ENCODE data around the gene TRIM21. TPM values are rescaled to one million over a fixed set of nuclear protein-coding genes. Genes with fewer than 3 reads are reported as not detected.
"Not testable (repeated sequence)": the region's sequence is repeated elsewhere in the genome, so short reads cannot be mapped to it uniquely, and the experiment has no call there.

The TRIM21 gene
- total RNA-seq, 1 donor from 2014 or later: 28.1 TPM

GRCh38 chr11:4368286-4368685 lies 25.2 kb downstream of the TRIM21 start, which contains the start of gene OR52B4:
OR52B4 (minus strand) TSS chr11:4368386; CDS start chr11:4368295, 91 bp downstream.
- no peaks in the 10 kb centered on the region for H3K27me3 Mint-ChIP-seq (ENCODE audit: unreplicated experiment)
- no peak for TF ChIP-seq CTCF (IDR thresholded peaks at IDR 0.05; ENCODE audit: unreplicated experiment)
- no peaks in the 10 kb centered on the region for H3K4me1 Mint-ChIP-seq (ENCODE audit: unreplicated experiment)
- no peaks in the 10 kb centered on the region for H3K36me3 Mint-ChIP-seq (ENCODE audit: low read depth, unreplicated experiment)
- no peaks in the 10 kb centered on the region for H3K9me3 Mint-ChIP-seq (ENCODE audit: unreplicated experiment)
- H3K4me3 Mint-ChIP-seq (ENCODE audit: unreplicated experiment): no peak within 1 kb of the TSS
- DNase-seq (ENCODE audit: low spot score): no peak
- H3K27ac Mint-ChIP-seq (ENCODE audit: unreplicated experiment): no peak within 1 kb of the TSS

- not testable (repeated sequence) for H3K4me1 Mint-ChIP-seq (ENCODE audit: unreplicated experiment); DNase-seq (ENCODE audit: low spot score); H3K36me3 Mint-ChIP-seq (ENCODE audit: low read depth, unreplicated experiment); H3K27ac Mint-ChIP-seq (ENCODE audit: unreplicated experiment); H3K4me3 Mint-ChIP-seq (ENCODE audit: unreplicated experiment); H3K27me3 Mint-ChIP-seq (ENCODE audit: unreplicated experiment); H3K9me3 Mint-ChIP-seq (ENCODE audit: unreplicated experiment)
These were observed 45.4 kb downstream of the TRIM21 start for GRCh38 chr11:4348142-4348541.

GRCh38 chr11:4345366-4345765 lies 48.1 kb downstream of the TRIM21 start:
- not testable (repeated sequence) for H3K27me3 Mint-ChIP-seq (ENCODE audit: unreplicated experiment)

More at GRCh38 chr11:4345366-4345765, 48.1 kb downstream of the TRIM21 start:
- not testable (repeated sequence) for H3K27ac Mint-ChIP-seq (ENCODE audit: unreplicated experiment); DNase-seq (ENCODE audit: low spot score); H3K9me3 Mint-ChIP-seq (ENCODE audit: unreplicated experiment); H3K36me3 Mint-ChIP-seq (ENCODE audit: low read depth, unreplicated experiment); H3K4me1 Mint-ChIP-seq (ENCODE audit: unreplicated experiment); H3K4me3 Mint-ChIP-seq (ENCODE audit: unreplicated experiment)

Other genes with a start within 250 kb of the TRIM21 start
- gene OR52B4, start 25.3 kb downstream of the TRIM21 start, total RNA-seq (ENCODE audit: unreplicated experiment): not detected
- gene OR52K2, start 55.6 kb upstream of the TRIM21 start, total RNA-seq (ENCODE audit: unreplicated experiment): not detected
- not detected for gene OR52K1, start 88.9 kb upstream of the TRIM21 start, total RNA-seq (ENCODE audit: unreplicated experiment)
- gene OR52M1, start 151.5 kb upstream of the TRIM21 start, total RNA-seq (ENCODE audit: unreplicated experiment): not detected
- gene OR52I2, start 188.0 kb upstream of the TRIM21 start, total RNA-seq (ENCODE audit: unreplicated experiment): not detected
- gene OR52I1, start 200.3 kb upstream of the TRIM21 start, total RNA-seq (ENCODE audit: unreplicated experiment): not detected
- gene TRIM68, start 214.5 kb upstream of the TRIM21 start, total RNA-seq (ENCODE audit: unreplicated experiment): 15.2 TPM
- not detected for gene OR51D1, start 243.8 kb upstream of the TRIM21 start, total RNA-seq (ENCODE audit: unreplicated experiment)

All from endothelial cell (in vitro differentiated cells).